Hematopoietic multipotent progenitor cell treated with erythropoietin and hydrocortisone succinate and interleukin-3 and kit ligand, for 6 days (in vitro differentiated cells): ENCODE measurements around the gene ZNF182.
"Not testable (repeated sequence)": the region's sequence is repeated elsewhere in the genome, so short reads cannot be mapped to it uniquely, and the experiment has no call there.

Experiments
- DNase-seq: peaks from one replicate; pipeline ENCODE4 v3.0.0-alpha.2; 2015

The ZNF182 gene

GRCh38 chrX:47992669-47993068 lies 11.1 kb downstream of the ZNF182 start:
- no peak for DNase-seq

- DNase-seq, result no peak
Measured at GRCh38 chrX:47992095-47992380, 11.8 kb downstream of the ZNF182 start.

- DNase-seq, result no peak
Measured at GRCh38 chrX:47991263-47992094, 12.3 kb downstream of the ZNF182 start.

GRCh38 chrX:47976254-47977151 lies 27.3 kb downstream of the ZNF182 start:
- no peak for DNase-seq

GRCh38 chrX:47973235-47973634 lies 30.6 kb downstream of the ZNF182 start:
- no peak for DNase-seq

- not testable (repeated sequence) for DNase-seq
Measured at GRCh38 chrX:47965526-47965925, 38.3 kb downstream of the ZNF182 start.

- DNase-seq, result not testable (repeated sequence)
Measured at GRCh38 chrX:47961830-47962229, 42.0 kb downstream of the ZNF182 start.

GRCh38 chrX:47960406-47960805 lies 43.4 kb downstream of the ZNF182 start:
- DNase-seq, result peak; percentile 7

- peak; percentile 46 for DNase-seq
Measured at GRCh38 chrX:47958761-47959342, 44.9 kb downstream of the ZNF182 start.

- DNase-seq, result not testable (repeated sequence)
Measured at GRCh38 chrX:47958206-47958605, 45.6 kb downstream of the ZNF182 start.

GRCh38 chrX:47956016-47956415 lies 47.8 kb downstream of the ZNF182 start:
- no peak for DNase-seq

GRCh38 chrX:47955295-47955694 lies 48.5 kb downstream of the ZNF182 start:
- not testable (repeated sequence) for DNase-seq

GRCh38 chrX:47941423-47941822 lies 62.4 kb downstream of the ZNF182 start:
- DNase-seq, result no peak

GRCh38 chrX:47940448-47940847 lies 63.3 kb downstream of the ZNF182 start:
- DNase-seq, result no peak

GRCh38 chrX:47936940-47937317 lies 66.9 kb downstream of the ZNF182 start:
- no peak for DNase-seq

- peak; percentile 82 for DNase-seq
Measured at GRCh38 chrX:47936224-47936939, 67.4 kb downstream of the ZNF182 start.

GRCh38 chrX:47933946-47934345 lies 69.8 kb downstream of the ZNF182 start:
- no peak for DNase-seq

GRCh38 chrX:47931970-47932369 lies 71.8 kb downstream of the ZNF182 start:
- DNase-seq, result not testable (repeated sequence)

GRCh38 chrX:47927212-47927611 lies 76.6 kb downstream of the ZNF182 start:
- DNase-seq, result no peak
